HL-60 (cell line): ENCODE measurements around the gene OR52N2.

Experiments
- CTCF ChIP-seq: IDR thresholded peaks from one replicate; pipeline ENCODE4 v1.5.1; 2011; ENCODE audit warnings: low read length, control low read depth, inconsistent platforms; ENCODE audit not compliant: insufficient read depth
- GABPA ChIP-seq: IDR thresholded peaks from 2 replicates; pipeline ENCODE4 v1.6.1; 2012; ENCODE audit warnings: low read depth
- POLR2AphosphoS5 ChIP-seq: IDR thresholded peaks from 2 replicates; pipeline ENCODE4 v1.6.1; 2012; ENCODE audit warnings: low read depth
- REST ChIP-seq: IDR thresholded peaks from 2 replicates; pipeline ENCODE4 v1.6.1; 2012; ENCODE audit warnings: low read depth; ENCODE audit not compliant: insufficient replicate concordance
- SPI1 ChIP-seq: IDR thresholded peaks from 2 replicates; pipeline ENCODE4 v1.6.1; 2012; ENCODE audit warnings: low read depth, mild to moderate bottlenecking, borderline replicate concordance

- TF ChIP-seq CTCF, result no peak
- TF ChIP-seq SPI1, result no peak
- TF ChIP-seq REST, result no peak
- TF ChIP-seq POLR2AphosphoS5, result no peak
- no peak for TF ChIP-seq GABPA
Observed at GRCh38 chr11:5791165-5791564, 17.6 kb upstream of the OR52N2 start, which contains the start of gene OR52N1.
